GM12878 (cell line): ENCODE results near the gene CD84. TPM values are rescaled to one million over a fixed set of nuclear protein-coding genes. Genes with fewer than 3 reads are reported as not detected.

Experiments
- ATAC-seq: fragments of 200-7000 bp; cut with Tn5 transposase; 3 replicates; pipeline ENCODE4 v1.9.1; 2020; ENCODE audit warnings: mild to moderate bottlenecking, moderate library complexity
- BruUV-seq: library from RNA; stranded (reverse); fragments of 400-500 nt; replicated peaks from 2 replicates; lab custom pipeline; 2021; lab: Mats Ljungman, UMichigan
- CTCF ChIA-PET: fragments of 300-600 bp; sonication (Branson Sonifier 250); formaldehyde crosslinking; extraction: SDS; loops from one replicate; lab custom pipeline; 2021; ENCODE audit warnings: inconsistent platforms; lab: Yijun Ruan, JAX
- POLR2A ChIA-PET: fragments of 350-600 bp; formaldehyde crosslinking; extraction: SDS; loops from one replicate; lab custom pipeline; 2021; ENCODE audit warnings: inconsistent platforms; lab: Charles Lee
- RAD21 ChIA-PET: fragments of 300-600 bp; sonication (Branson Sonifier 250); formaldehyde crosslinking; loops from one replicate; lab custom pipeline; 2023; ENCODE audit warnings: antibody characterized with exemption; ENCODE audit not compliant: unreplicated experiment; lab: Charles Lee
- SMC1A ChIA-PET: fragments of 300-600 bp; sonication (Branson Sonifier 250); formaldehyde crosslinking; loops from one replicate; lab custom pipeline; 2023; ENCODE audit not compliant: unreplicated experiment, uncharacterized antibody; lab: Charles Lee
- DNase-seq: peaks from one replicate; pipeline ENCODE4 v3.0.0-alpha.2; 2011; ENCODE audit warnings: low read depth, low spot score
- FAIRE-seq: peaks from 3 replicates; lab custom pipeline; 2011; peaks lifted over from hg19 to GRCh38; lab: Jason Lieb, UNC
- H2AFZ ChIP-seq: 2 replicates; pipeline ENCODE4 v1.6.0; 2011; ENCODE audit warnings: low read depth, low read length, control low read depth; ENCODE audit not compliant: control insufficient read depth
- H3K27ac ChIP-seq: 2 replicates; pipeline ENCODE4 v1.5.1; 2011; ENCODE audit warnings: control low read depth; ENCODE audit not compliant: control insufficient read depth, insufficient read depth
- H3K27me3 ChIP-seq, 2 experiments: replicated peaks in 1 of 2; 2 replicates each; pipeline versions ENCODE4 v1.6.0 to v1.6.1; 2011; ENCODE audit warnings: low read length in 1 of 2; ENCODE audit not compliant: control insufficient read depth in 2 of 2, insufficient read depth in 2 of 2
- H3K36me3 ChIP-seq, 2 experiments: 2 replicates each; pipeline ENCODE4 v1.5.1; 2011; ENCODE audit warnings: low read length in 1 of 2; ENCODE audit not compliant: control insufficient read depth in 2 of 2, insufficient read depth in 2 of 2
- H3K4me1 ChIP-seq: 2 replicates; pipeline ENCODE4 v1.6.1; 2011; ENCODE audit warnings: mild to moderate bottlenecking, low read length, moderate library complexity, mixed read lengths; ENCODE audit not compliant: control insufficient read depth, insufficient read depth
- H3K4me2 ChIP-seq: 2 replicates; pipeline ENCODE4 v1.6.0; 2011; ENCODE audit warnings: control low read depth; ENCODE audit not compliant: control insufficient read depth, insufficient read depth
- H3K4me3 ChIP-seq: fragments of 200-600 bp; sonication (generic); 2 replicates; pipeline ENCODE4 v1.5.1; 2016
- H3K79me2 ChIP-seq: 2 replicates; pipeline ENCODE4 v1.6.0; 2011; ENCODE audit warnings: low read length; ENCODE audit not compliant: control insufficient read depth, insufficient read depth
- H3K9ac ChIP-seq: 2 replicates; pipeline ENCODE4 v1.8.0; 2011; ENCODE audit warnings: low read length, control low read depth, mixed read lengths; ENCODE audit not compliant: control insufficient read depth, insufficient read depth
- H3K9me3 ChIP-seq: replicated peaks from 3 replicates; pipeline ENCODE4 v1.5.1; 2011; ENCODE audit warnings: mild to moderate bottlenecking, low read length; ENCODE audit not compliant: control insufficient read depth, insufficient read depth
- H4K20me1 ChIP-seq: 2 replicates; pipeline ENCODE4 v1.6.0; 2011; ENCODE audit not compliant: control insufficient read depth, insufficient read depth
- BCL3 ChIP-seq: IDR thresholded peaks from 2 replicates; pipeline ENCODE4 v1.6.1; 2011; ENCODE audit warnings: borderline replicate concordance, low read depth, mild to moderate bottlenecking, moderate library complexity, low read length; ENCODE audit not compliant: insufficient read depth, poor library complexity, severe bottlenecking
- BMI1 ChIP-seq: fragments of 450-650 bp; IDR thresholded peaks from 2 replicates; pipeline ENCODE4 v1.6.1; 2016; ENCODE audit warnings: mild to moderate bottlenecking, moderate library complexity, borderline replicate concordance
- CBX3 ChIP-seq: fragments of 200-600 bp; sonication (generic); IDR thresholded peaks from 2 replicates; pipeline ENCODE4 v1.6.1; 2016; ENCODE audit warnings: low read depth, borderline replicate concordance
- HCFC1 ChIP-seq: fragments of 150-350 bp; IDR thresholded peaks from 2 replicates; pipeline ENCODE4 v1.6.1; 2014; ENCODE audit warnings: low read length
- MEF2A ChIP-seq: IDR thresholded peaks from 2 replicates; pipeline ENCODE4 v1.6.1; 2011; ENCODE audit warnings: low read depth, mild to moderate bottlenecking, low read length, moderate library complexity; ENCODE audit not compliant: insufficient read depth
- MLLT1 ChIP-seq: fragments of 450-650 bp; IDR thresholded peaks from 2 replicates; pipeline ENCODE4 v1.6.1; 2016; ENCODE audit warnings: mild to moderate bottlenecking
- NBN ChIP-seq: fragments of 450-650 bp; IDR thresholded peaks from 2 replicates; pipeline ENCODE4 v1.6.1; 2016
- NR2C2 ChIP-seq: IDR thresholded peaks from 2 replicates; pipeline ENCODE4 v1.6.1; 2011; ENCODE audit warnings: borderline replicate concordance, low read depth; ENCODE audit not compliant: control insufficient read depth, insufficient read length
- POLR2AphosphoS2 ChIP-seq: IDR thresholded peaks from 2 replicates; pipeline ENCODE4 v1.6.1; 2011; ENCODE audit warnings: low read depth, mild to moderate bottlenecking, low read length, improper control_type of control experiment, moderate library complexity
- POLR2AphosphoS5 ChIP-seq: IDR thresholded peaks from 2 replicates; pipeline ENCODE4 v1.6.1; 2011; ENCODE audit warnings: mild to moderate bottlenecking, low read length, inconsistent platforms
- SIX5 ChIP-seq: IDR thresholded peaks from 2 replicates; pipeline ENCODE4 v1.6.1; 2011; ENCODE audit warnings: mild to moderate bottlenecking, low read depth, low read length, moderate library complexity; ENCODE audit not compliant: severe bottlenecking
- SMC3 ChIP-seq: IDR thresholded peaks from 2 replicates; pipeline ENCODE4 v1.6.1; 2011; ENCODE audit warnings: low read length, improper control_type of control experiment, borderline replicate concordance
- SPI1 ChIP-seq: IDR thresholded peaks from 2 replicates; pipeline ENCODE4 v1.6.1; 2011; ENCODE audit warnings: low read depth, mild to moderate bottlenecking, low read length, moderate library complexity, borderline replicate concordance; ENCODE audit not compliant: insufficient read depth
- STAT1 ChIP-seq: fragments of 450-650 bp; conservative IDR thresholded peaks from 2 replicates; pipeline ENCODE4 v1.6.1; 2014; ENCODE audit warnings: antibody characterized with exemption, mild to moderate bottlenecking
- in situ Hi-C: fragments of 300-500 bp; cut with MboI; formaldehyde crosslinking; loops from 9 replicates; pipeline ENCODE4 v1.14.3; 2018; ENCODE audit warnings: mixed read lengths
- intact Hi-C: fragments of 100-400 bp; cut with micrococcal nuclease; formaldehyde crosslinking; loops from one replicate; pipeline ENCODE4 v1.14.2; 2022; ENCODE audit not compliant: unreplicated experiment
- polyA plus RNA-seq, 11 experiments: library from polyadenylated mRNA; depleted of rRNA in 4 of 11; unstranded in 6 of 11; stranded (reverse) in 5 of 11; fragments of >200 nt; fragmentation: Nextera tagmentation in 4 of 11; fragmentation: Illumina TruSeq in 1 of 11; extraction: Ambion mirVana in 4 of 11; extraction: Trizol in 1 of 11; gene quantifications; 1 replicate in 1 of 11; 2 replicates in 10 of 11; pipeline versions ENCODE4 v1.2.1 to v1.2.3, GENCODE V29; 2011 to 2016; ENCODE audit warnings: inconsistent platforms in 2 of 11, missing spikeins in 2 of 11, low read depth in 1 of 11
- total RNA-seq, 4 experiments: library from RNA; depleted of rRNA in 3 of 4; stranded (reverse); fragments of >200 nt in 3 of 4; fragmentation: Illumina TruSeq in 1 of 4; extraction: Trizol in 1 of 4; gene quantifications; 2 replicates each; pipeline versions ENCODE4 v1.2.1 to v1.2.3, GENCODE V29; 2013 to 2021
- TF ChIP-seq, protein P1 (sequence below): fragments of 450-650 bp; IDR thresholded peaks from 2 replicates; pipeline ENCODE4 v1.6.1; 2017; ENCODE audit warnings: borderline replicate concordance
- TF ChIP-seq, protein P2 (sequence below): fragments of 450-650 bp; IDR thresholded peaks from 2 replicates; pipeline ENCODE4 v1.6.1; 2018; ENCODE audit warnings: mild to moderate bottlenecking, low read depth, moderate library complexity; ENCODE audit not compliant: partially characterized antibody

CD84 gene
- total and polyA plus RNA-seq, 10 of the 15 experiments (the other 5 are each of a cell fraction or from before 2014, with no cell fraction given), result 3.4 to 20.3 (median 11.7) TPM

GRCh38 chr1:160608941-160609340 lies 29.6 kb upstream of the CD84 start:
- DNase-seq, result no peak
- no peak overlapping the region for H2AFZ ChIP-seq
- H3K9me3 ChIP-seq, result peaks cover 6% of the 10 kb centered on the region
- no peak overlapping the region for H3K9ac ChIP-seq
- ChIA-PET CTCF (interaction anchor here (0.9 to 9.9 kb wide), 16 partner anchors 9 to 416 kb away, joined by 3 to 355 read pairs (median 7); partner anchors contain the start of gene CD84), POLR2A (interaction anchor here (0.6 to 5.3 kb wide), 15 partner anchors 11 to 181 kb away, joined by 3 to 42 read pairs (median 3); no protein-coding TSS in a partner anchor), RAD21 (interaction anchor here (0.6 to 8.3 kb wide), 13 partner anchors 9 to 381 kb away, joined by 3 to 257 read pairs (median 5); partner anchors contain the start of gene CD84), SMC1A (interaction anchor here (0.7 to 7.1 kb wide), 22 partner anchors 10 to 416 kb away, joined by 3 to 395 read pairs (median 4); partner anchors contain the start of gene SLAMF6)
- H3K27me3 ChIP-seq, result no peaks in the 10 kb centered on the region
- no peak overlapping the region for H3K4me2 ChIP-seq
- intact Hi-C loops (loop anchor here (5.0 kb wide), 2 partner anchors 267 to 417 kb away; partner anchors contain the start of genes CASQ1, COPA and NCSTN), in situ Hi-C loops (loop anchor here (5.0 kb wide), 2 partner anchors 62 to 182 kb away; no protein-coding TSS in a partner anchor)
- H3K79me2 ChIP-seq, result no peaks in the 10 kb centered on the region
- ATAC-seq, result no peak
- H3K4me3 ChIP-seq, result no peak overlapping the region
- BruUV-seq, result no TSS peak
- TF ChIP-seq STAT1, result no peak
- TF ChIP-seq POLR2AphosphoS5, result peak; percentile 64; the same call in 1 of the 2 replicates
- TF ChIP-seq SMC3, result no peak
- TF ChIP-seq, protein P1, sequence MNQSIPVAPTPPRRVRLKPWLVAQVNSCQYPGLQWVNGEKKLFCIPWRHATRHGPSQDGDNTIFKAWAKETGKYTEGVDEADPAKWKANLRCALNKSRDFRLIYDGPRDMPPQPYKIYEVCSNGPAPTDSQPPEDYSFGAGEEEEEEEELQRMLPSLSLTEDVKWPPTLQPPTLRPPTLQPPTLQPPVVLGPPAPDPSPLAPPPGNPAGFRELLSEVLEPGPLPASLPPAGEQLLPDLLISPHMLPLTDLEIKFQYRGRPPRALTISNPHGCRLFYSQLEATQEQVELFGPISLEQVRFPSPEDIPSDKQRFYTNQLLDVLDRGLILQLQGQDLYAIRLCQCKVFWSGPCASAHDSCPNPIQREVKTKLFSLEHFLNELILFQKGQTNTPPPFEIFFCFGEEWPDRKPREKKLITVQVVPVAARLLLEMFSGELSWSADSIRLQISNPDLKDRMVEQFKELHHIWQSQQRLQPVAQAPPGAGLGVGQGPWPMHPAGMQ, result no peak
- TF ChIP-seq NBN, result no peak
- TF ChIP-seq MEF2A, result no peak
- no peak for TF ChIP-seq NR2C2
- TF ChIP-seq, protein P2, sequence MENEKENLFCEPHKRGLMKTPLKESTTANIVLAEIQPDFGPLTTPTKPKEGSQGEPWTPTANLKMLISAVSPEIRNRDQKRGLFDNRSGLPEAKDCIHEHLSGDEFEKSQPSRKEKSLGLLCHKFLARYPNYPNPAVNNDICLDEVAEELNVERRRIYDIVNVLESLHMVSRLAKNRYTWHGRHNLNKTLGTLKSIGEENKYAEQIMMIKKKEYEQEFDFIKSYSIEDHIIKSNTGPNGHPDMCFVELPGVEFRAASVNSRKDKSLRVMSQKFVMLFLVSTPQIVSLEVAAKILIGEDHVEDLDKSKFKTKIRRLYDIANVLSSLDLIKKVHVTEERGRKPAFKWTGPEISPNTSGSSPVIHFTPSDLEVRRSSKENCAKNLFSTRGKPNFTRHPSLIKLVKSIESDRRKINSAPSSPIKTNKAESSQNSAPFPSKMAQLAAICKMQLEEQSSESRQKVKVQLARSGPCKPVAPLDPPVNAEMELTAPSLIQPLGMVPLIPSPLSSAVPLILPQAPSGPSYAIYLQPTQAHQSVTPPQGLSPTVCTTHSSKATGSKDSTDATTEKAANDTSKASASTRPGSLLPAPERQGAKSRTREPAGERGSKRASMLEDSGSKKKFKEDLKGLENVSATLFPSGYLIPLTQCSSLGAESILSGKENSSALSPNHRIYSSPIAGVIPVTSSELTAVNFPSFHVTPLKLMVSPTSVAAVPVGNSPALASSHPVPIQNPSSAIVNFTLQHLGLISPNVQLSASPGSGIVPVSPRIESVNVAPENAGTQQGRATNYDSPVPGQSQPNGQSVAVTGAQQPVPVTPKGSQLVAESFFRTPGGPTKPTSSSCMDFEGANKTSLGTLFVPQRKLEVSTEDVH, result peak; percentile 35
- peak; percentile 11 for TF ChIP-seq BCL3
- TF ChIP-seq SPI1, result no peak
- no peak for TF ChIP-seq MLLT1
- TF ChIP-seq BMI1, result peak; percentile 21; the same call in 1 of the 2 replicates
- no peak for TF ChIP-seq SIX5
- TF ChIP-seq CBX3, result no peak
- TF ChIP-seq HCFC1, result no peak
- peak; percentile 86 for TF ChIP-seq POLR2AphosphoS2
- H4K20me1 ChIP-seq, result no peaks in the 10 kb centered on the region
- no peak for FAIRE-seq
- peak overlapping the region; percentile 45; the same call in 1 of the 2 replicates for H3K27ac ChIP-seq
- peaks cover 30% of the 10 kb centered on the region for H3K4me1 ChIP-seq
- H3K36me3 ChIP-seq, result peaks cover 13 to 21% of the 10 kb centered on the region in 2 experiments
